IMR-90 (cell line): ENCODE results near the gene CDHR3. TPM values are rescaled to one million over a fixed set of nuclear protein-coding genes. Genes with fewer than 3 reads are reported as not detected.

Experiments
- ATAC-seq: fragments of 200-7000 bp; cut with Tn5 transposase; 2 replicates; pipeline ENCODE4 v1.9.1; 2020; ENCODE audit warnings: low read depth, mild to moderate bottlenecking, moderate library complexity
- BruUV-seq: library from RNA; stranded (reverse); fragments of 400-500 nt; replicated peaks from 2 replicates; lab custom pipeline; 2021; lab: Mats Ljungman, UMichigan
- CTCF ChIA-PET: fragments of 300-600 bp; formaldehyde crosslinking; extraction: SDS; loops from one replicate; lab custom pipeline; 2021; ENCODE audit warnings: antibody characterized with exemption; lab: Yijun Ruan, JAX
- POLR2A ChIA-PET: fragments of 300-600 bp; sonication (Branson Sonifier 250); formaldehyde crosslinking; loops from one replicate; lab custom pipeline; 2022; ENCODE audit warnings: antibody characterized with exemption; ENCODE audit not compliant: unreplicated experiment; lab: Charles Lee
- DNase-seq: peaks from one replicate; pipeline ENCODE4 v3.0.0; 2013
- H2AFZ ChIP-seq: replicated peaks from 2 replicates; pipeline ENCODE3; 2013; ENCODE audit warnings: low read length, mild to moderate bottlenecking; ENCODE audit not compliant: poor library complexity
- H2AK5ac ChIP-seq: 2 replicates; pipeline ENCODE4 v1.6.1; 2013; ENCODE audit warnings: low read depth, low read length, inconsistent platforms
- H2AK9ac ChIP-seq: replicated peaks from 2 replicates; pipeline ENCODE3; 2013; ENCODE audit warnings: mild to moderate bottlenecking, low read depth, low read length, moderate library complexity; ENCODE audit not compliant: poor library complexity
- H2BK120ac ChIP-seq: 2 replicates; pipeline ENCODE4 v1.6.1; 2013; ENCODE audit warnings: low read depth, low read length, inconsistent platforms
- H2BK15ac ChIP-seq: 3 replicates; pipeline ENCODE4 v1.6.1; 2013; ENCODE audit warnings: low read depth, low read length, inconsistent platforms
- H2BK20ac ChIP-seq: 2 replicates; pipeline ENCODE4 v1.6.1; 2013; ENCODE audit warnings: low read depth, mild to moderate bottlenecking, inconsistent platforms, low read length, moderate library complexity
- H2BK5ac ChIP-seq: 2 replicates; pipeline ENCODE4 v1.6.1; 2013; ENCODE audit warnings: mild to moderate bottlenecking, low read depth, low read length, inconsistent platforms; ENCODE audit not compliant: poor library complexity, severe bottlenecking
- H3K14ac ChIP-seq: replicated peaks from 2 replicates; pipeline ENCODE4 v1.6.1; 2013; ENCODE audit warnings: low read depth, low read length, inconsistent platforms
- H3K18ac ChIP-seq: 2 replicates; pipeline ENCODE4 v1.6.1; 2013; ENCODE audit warnings: low read depth, low read length, control low read depth
- H3K23ac ChIP-seq: 2 replicates; pipeline ENCODE4 v1.6.1; 2013; ENCODE audit warnings: low read depth, low read length, inconsistent platforms
- H3K27ac ChIP-seq: 2 replicates; pipeline ENCODE4 v1.5.1; 2013; ENCODE audit warnings: mild to moderate bottlenecking, control low read depth, low read length; ENCODE audit not compliant: insufficient read depth
- H3K27me3 ChIP-seq: 2 replicates; pipeline ENCODE4 v1.6.1; 2013; ENCODE audit warnings: low read length; ENCODE audit not compliant: control insufficient read depth, insufficient read depth
- H3K36me3 ChIP-seq: 2 replicates; pipeline ENCODE4 v1.6.1; 2013; ENCODE audit warnings: low read length, mixed read lengths; ENCODE audit not compliant: control insufficient read depth, insufficient read depth
- H3K4ac ChIP-seq: 2 replicates; pipeline ENCODE4 v1.6.1; 2013; ENCODE audit warnings: low read depth, low read length, inconsistent platforms
- H3K4me1 ChIP-seq: 2 replicates; pipeline ENCODE4 v1.6.1; 2013; ENCODE audit warnings: low read length, mixed read lengths; ENCODE audit not compliant: control insufficient read depth, insufficient read depth
- H3K4me2 ChIP-seq: 2 replicates; pipeline ENCODE4 v1.6.1; 2013; ENCODE audit warnings: low read depth, mild to moderate bottlenecking, control low read depth, low read length, moderate library complexity
- H3K4me3 ChIP-seq: 2 replicates; pipeline ENCODE4 v1.5.1; 2013; ENCODE audit warnings: low read depth, mild to moderate bottlenecking, control low read depth, low read length, moderate library complexity; ENCODE audit not compliant: insufficient read depth
- H3K56ac ChIP-seq: 2 replicates; pipeline ENCODE4 v1.6.1; 2013; ENCODE audit warnings: low read length, inconsistent platforms; ENCODE audit not compliant: insufficient read depth; ENCODE audit errors: extremely low read depth
- H3K79me1 ChIP-seq, 2 experiments: 2 replicates each; pipeline ENCODE4 v1.6.1; 2013; ENCODE audit warnings: low read length in 2 of 2, inconsistent platforms in 1 of 2, low read depth in 1 of 2
- H3K9ac ChIP-seq: 2 replicates; pipeline ENCODE4 v1.6.1; 2013; ENCODE audit warnings: low read depth, low read length, control low read depth
- H3K9me1 ChIP-seq: 2 replicates; pipeline ENCODE4 v1.6.1; 2013; ENCODE audit warnings: low read length, inconsistent platforms; ENCODE audit not compliant: insufficient read depth
- H3K9me3 ChIP-seq: 2 replicates; pipeline ENCODE4 v1.6.1; 2013; ENCODE audit warnings: low read length; ENCODE audit not compliant: control insufficient read depth, insufficient read depth
- H4K20me1 ChIP-seq: 2 replicates; pipeline ENCODE4 v1.6.1; 2013; ENCODE audit warnings: low read length, inconsistent platforms; ENCODE audit not compliant: insufficient read depth
- H4K5ac ChIP-seq: 2 replicates; pipeline ENCODE4 v1.6.1; 2013; ENCODE audit warnings: mild to moderate bottlenecking, low read depth, low read length, control low read depth
- H4K8ac ChIP-seq, 2 experiments: 2 replicates each; pipeline ENCODE4 v1.6.1; 2013; ENCODE audit warnings: low read depth in 2 of 2, low read length in 2 of 2, control low read depth in 1 of 2, inconsistent platforms in 1 of 2
- H4K91ac ChIP-seq: 2 replicates; pipeline ENCODE4 v1.6.1; 2013; ENCODE audit warnings: low read depth, low read length, inconsistent platforms; ENCODE audit not compliant: insufficient read depth
- BHLHE40 ChIP-seq: fragments of 150-350 bp; IDR thresholded peaks from 2 replicates; pipeline ENCODE4 v1.6.1; 2016; ENCODE audit warnings: mild to moderate bottlenecking, low read depth, low read length
- CHD1 ChIP-seq: IDR thresholded peaks from 2 replicates; pipeline ENCODE4 v1.6.1; 2012; ENCODE audit warnings: low read depth, low read length, improper control_type of control experiment
- FOS ChIP-seq: fragments of 150-350 bp; IDR thresholded peaks from 2 replicates; pipeline ENCODE4 v1.6.1; 2016; ENCODE audit warnings: low read depth, low read length
- MAZ ChIP-seq: IDR thresholded peaks from 2 replicates; pipeline ENCODE4 v1.6.1; 2012; ENCODE audit warnings: low read depth, mild to moderate bottlenecking, low read length, improper control_type of control experiment, moderate library complexity, borderline replicate concordance
- MXI1 ChIP-seq: IDR thresholded peaks from 2 replicates; pipeline ENCODE4 v1.6.1; 2012; ENCODE audit warnings: low read depth, mild to moderate bottlenecking, low read length, moderate library complexity, borderline replicate concordance
- NFE2L2 ChIP-seq: fragments of 150-350 bp; IDR thresholded peaks from 2 replicates; pipeline ENCODE4 v1.6.1; 2016; ENCODE audit warnings: low read depth, mild to moderate bottlenecking, low read length
- POLR2A ChIP-seq: IDR thresholded peaks from 2 replicates; pipeline ENCODE4 v1.6.1; 2012; ENCODE audit warnings: mild to moderate bottlenecking, low read depth, low read length
- RAD21 ChIP-seq: IDR thresholded peaks from 2 replicates; pipeline ENCODE4 v1.6.1; 2012; ENCODE audit warnings: low read length, improper control_type of control experiment
- RFX5 ChIP-seq: IDR thresholded peaks from 2 replicates; pipeline ENCODE4 v1.8.0; 2012; ENCODE audit warnings: low read depth, mild to moderate bottlenecking, low read length, moderate library complexity
- SMC3 ChIP-seq: fragments of 150-350 bp; IDR thresholded peaks from 2 replicates; pipeline ENCODE4 v1.6.1; 2016; ENCODE audit warnings: low read depth, mild to moderate bottlenecking, antibody characterized with exemption, low read length, moderate library complexity
- WGBS, 2 experiments: methylation state at CpG; one replicate each; pipeline versions ENCODE4 v1.1.5 to v1.1.7; 2013; ENCODE audit warnings: missing lambda C conversion rate in 2 of 2; ENCODE audit not compliant: insufficient read length in 1 of 2; ENCODE audit errors: extremely low coverage in 2 of 2; 5-methylcytosine and 5-hydroxymethylcytosine counted together
- dilution Hi-C: fragments of 300-500 bp; cut with HindIII; formaldehyde crosslinking; loops from one replicate; pipeline ENCODE4 v1.14.3; 2018; ENCODE audit warnings: low sequenced_read_pairs; ENCODE audit not compliant: unreplicated experiment
- in situ Hi-C: fragments of 300-500 bp; cut with MboI; formaldehyde crosslinking; loops from 3 replicates; pipeline ENCODE4 v1.14.3; 2019; ENCODE audit warnings: low sequenced_read_pairs, inconsistent platforms, mixed read lengths
- intact Hi-C: fragments of 100-400 bp; cut with micrococcal nuclease; formaldehyde crosslinking; loops from 2 replicates; pipeline ENCODE4 v1.10.0; 2022
- polyA plus RNA-seq, 3 experiments: library from polyadenylated mRNA; depleted of rRNA; stranded (reverse); fragments of >200 nt; gene quantifications; 2 replicates each; pipeline ENCODE4 v1.2.3, GENCODE V29; 2012; ENCODE audit warnings: low replicate concordance in 1 of 3
- total RNA-seq: library from RNA; depleted of rRNA; stranded (reverse); fragments of >200 nt; gene quantifications from 2 replicates; pipeline ENCODE4 v1.2.3, GENCODE V29; 2012
- TF ChIP-seq, protein P1 (sequence below): fragments of 150-350 bp; IDR thresholded peaks from 2 replicates; pipeline ENCODE4 v1.6.1; 2016; ENCODE audit warnings: low read depth, mild to moderate bottlenecking, low read length, moderate library complexity, borderline replicate concordance
- TF ChIP-seq, protein P2 (sequence below): conservative IDR thresholded peaks from 2 replicates; pipeline ENCODE4 v1.5.1; 2012; ENCODE audit warnings: mild to moderate bottlenecking, low read depth, low read length, improper control_type of control experiment

Gene CDHR3
- total and polyA plus RNA-seq, 2 of the 4 experiments (the other 2 are of a cell fraction) = 0.96 to 1.6 TPM

DNA sequence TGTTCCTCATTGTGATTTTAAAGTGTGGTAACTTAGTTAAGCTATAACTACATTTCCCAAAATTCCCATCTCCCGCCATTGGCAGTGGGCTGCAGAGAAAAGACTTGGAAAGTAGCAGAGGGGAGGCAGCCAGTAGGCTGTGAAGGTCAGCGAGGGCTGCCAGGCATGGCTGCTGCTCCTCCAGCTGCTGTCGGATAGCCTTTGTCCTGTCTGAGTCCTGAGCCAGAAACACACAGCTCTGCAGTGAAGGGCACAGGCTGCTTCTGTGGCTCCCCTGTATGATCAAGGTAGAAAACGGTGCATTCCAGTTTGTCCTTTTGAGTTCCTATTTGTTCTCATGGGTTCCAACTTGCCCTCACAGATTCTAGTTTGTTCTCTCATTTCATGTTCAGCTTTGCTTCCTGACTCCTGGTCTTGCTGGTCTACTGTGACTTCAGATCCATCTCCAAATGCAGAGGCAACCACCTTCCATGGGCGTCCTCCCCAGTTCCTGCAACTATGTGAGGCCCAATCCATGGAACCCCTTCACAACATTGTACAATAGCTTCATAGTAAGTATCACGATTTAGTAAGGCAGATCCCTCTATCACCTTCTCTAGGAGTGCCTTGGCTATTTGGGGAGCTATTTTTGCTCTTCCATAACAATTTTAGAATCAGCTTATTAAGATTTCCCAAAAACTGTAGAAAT is 117.4 kb downstream of the CDHR3 start (continued):
- no peak for TF ChIP-seq POLR2A

GRCh38 chr7:106082087-106082854 is 119.2 kb downstream of the CDHR3 start:
- Histone ChIP-seq H4K20me1 (no peaks in the 10 kb centered on the region), H3K14ac (no peak overlapping the region), H3K4me3 (no peak overlapping the region), H2AK9ac (no peak overlapping the region), H2BK20ac (no peak overlapping the region), H3K27ac (no peak overlapping the region), H3K56ac (no peak overlapping the region), H3K4me1 (no peaks in the 10 kb centered on the region), H2BK5ac (no peak overlapping the region), H3K27me3 (no peaks in the 10 kb centered on the region; the same call in 1 of the 2 replicates), H3K4me2 (no peak overlapping the region), H2AFZ (no peak overlapping the region), H3K18ac (no peak overlapping the region), H3K4ac (no peak overlapping the region), H3K79me1 (no peaks in the 10 kb centered on the region), H3K36me3 (no peaks in the 10 kb centered on the region), H3K9ac (no peak overlapping the region), H3K9me1 (no peaks in the 10 kb centered on the region), H3K23ac (no peak overlapping the region), H4K5ac (no peak overlapping the region), H2AK5ac (no peak overlapping the region), H4K8ac (no peak overlapping the region), H2BK120ac (no peak overlapping the region), H4K91ac (no peak overlapping the region), H2BK15ac (no peak overlapping the region), H3K9me3 (no peaks in the 10 kb centered on the region)
- dilution Hi-C loops (no loop called here), in situ Hi-C loops (no loop called here), intact Hi-C loops (no loop called here)
- DNase-seq (no peak), ATAC-seq (no peak)
- CTCF ChIA-PET = interaction anchor here (0.6 to 0.7 kb wide), 2 partner anchors 11 to 430 kb away, joined by 3 to 5 read pairs; no protein-coding TSS in a partner anchor
- WGBS, 2 experiments = 69% methylated on average over 8 of the region's 18 CpGs; no CpG with 5 or more reads in 1 of the 2 experiments
- POLR2A ChIA-PET = no interaction called here
- BruUV-seq = no TSS peak
- TF ChIP-seq, protein P1, sequence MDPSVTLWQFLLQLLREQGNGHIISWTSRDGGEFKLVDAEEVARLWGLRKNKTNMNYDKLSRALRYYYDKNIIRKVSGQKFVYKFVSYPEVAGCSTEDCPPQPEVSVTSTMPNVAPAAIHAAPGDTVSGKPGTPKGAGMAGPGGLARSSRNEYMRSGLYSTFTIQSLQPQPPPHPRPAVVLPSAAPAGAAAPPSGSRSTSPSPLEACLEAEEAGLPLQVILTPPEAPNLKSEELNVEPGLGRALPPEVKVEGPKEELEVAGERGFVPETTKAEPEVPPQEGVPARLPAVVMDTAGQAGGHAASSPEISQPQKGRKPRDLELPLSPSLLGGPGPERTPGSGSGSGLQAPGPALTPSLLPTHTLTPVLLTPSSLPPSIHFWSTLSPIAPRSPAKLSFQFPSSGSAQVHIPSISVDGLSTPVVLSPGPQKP = no peak
- TF ChIP-seq MXI1 (no peak), SMC3 (no peak), POLR2A (no peak), BHLHE40 (no peak), RAD21 (no peak), MAZ (no peak), FOS (no peak), CHD1 (no peak), RFX5 (no peak), NFE2L2 (no peak)
- TF ChIP-seq, protein P2, sequence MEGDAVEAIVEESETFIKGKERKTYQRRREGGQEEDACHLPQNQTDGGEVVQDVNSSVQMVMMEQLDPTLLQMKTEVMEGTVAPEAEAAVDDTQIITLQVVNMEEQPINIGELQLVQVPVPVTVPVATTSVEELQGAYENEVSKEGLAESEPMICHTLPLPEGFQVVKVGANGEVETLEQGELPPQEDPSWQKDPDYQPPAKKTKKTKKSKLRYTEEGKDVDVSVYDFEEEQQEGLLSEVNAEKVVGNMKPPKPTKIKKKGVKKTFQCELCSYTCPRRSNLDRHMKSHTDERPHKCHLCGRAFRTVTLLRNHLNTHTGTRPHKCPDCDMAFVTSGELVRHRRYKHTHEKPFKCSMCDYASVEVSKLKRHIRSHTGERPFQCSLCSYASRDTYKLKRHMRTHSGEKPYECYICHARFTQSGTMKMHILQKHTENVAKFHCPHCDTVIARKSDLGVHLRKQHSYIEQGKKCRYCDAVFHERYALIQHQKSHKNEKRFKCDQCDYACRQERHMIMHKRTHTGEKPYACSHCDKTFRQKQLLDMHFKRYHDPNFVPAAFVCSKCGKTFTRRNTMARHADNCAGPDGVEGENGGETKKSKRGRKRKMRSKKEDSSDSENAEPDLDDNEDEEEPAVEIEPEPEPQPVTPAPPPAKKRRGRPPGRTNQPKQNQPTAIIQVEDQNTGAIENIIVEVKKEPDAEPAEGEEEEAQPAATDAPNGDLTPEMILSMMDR = no peak
